Activated naive CD4-positive, alpha-beta T cell (primary cell): Measurements from ENCODE around the gene TDO2.

Experiments
- DNase-seq, 4 experiments: peaks; one replicate each; lab custom pipeline; 2025; lab: John Stamatoyannopoulos, UW

The TDO2 gene

GRCh38 chr4:155954118-155954685, 50.7 kb downstream of the TDO2 start:
- DNase-seq = no peak

DNA sequence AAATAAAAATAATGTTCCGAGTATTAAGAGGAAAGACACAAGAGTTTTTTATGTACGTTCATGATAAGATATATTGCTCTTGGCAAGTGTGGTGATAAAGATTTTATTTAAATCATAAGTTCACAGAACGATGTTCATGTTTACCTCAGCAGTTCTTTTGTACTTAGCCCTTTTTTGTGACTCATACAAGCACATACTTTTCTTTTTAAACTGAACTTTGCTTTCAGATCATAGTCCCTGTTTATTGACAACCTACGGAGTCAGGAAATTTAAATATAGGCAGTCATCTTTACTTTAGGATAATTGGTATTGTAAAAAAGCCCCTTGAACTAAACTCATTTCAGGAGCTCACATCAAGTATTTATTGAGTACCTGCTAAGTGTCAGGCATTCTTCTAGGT, 51.4 kb downstream of the TDO2 start:
- DNase-seq = no peak

- no peak for DNase-seq
These were observed 53.0 kb downstream of the TDO2 start for GRCh38 chr4:155956461-155956860.

DNA sequence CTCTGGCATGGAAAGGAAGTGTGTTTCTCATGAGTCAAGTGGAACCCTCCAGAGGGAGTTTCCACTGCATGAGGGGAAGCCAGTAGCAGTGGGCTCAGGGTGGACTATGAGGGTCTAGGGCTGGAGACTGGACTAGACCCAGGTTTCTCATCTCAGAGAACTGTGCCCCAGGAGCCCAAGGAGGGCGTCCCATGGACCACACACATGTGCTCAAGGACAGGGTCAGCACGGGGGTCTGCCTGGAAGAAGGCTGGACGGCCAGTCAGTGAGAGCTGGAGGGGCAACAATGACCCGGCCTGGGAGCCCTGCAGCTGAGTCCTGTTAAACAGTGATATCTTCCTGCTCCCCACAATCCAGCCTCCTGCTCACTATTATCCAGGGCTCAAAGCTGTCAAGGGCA, 55.9 kb downstream of the TDO2 start:
- no peak for DNase-seq

DNA sequence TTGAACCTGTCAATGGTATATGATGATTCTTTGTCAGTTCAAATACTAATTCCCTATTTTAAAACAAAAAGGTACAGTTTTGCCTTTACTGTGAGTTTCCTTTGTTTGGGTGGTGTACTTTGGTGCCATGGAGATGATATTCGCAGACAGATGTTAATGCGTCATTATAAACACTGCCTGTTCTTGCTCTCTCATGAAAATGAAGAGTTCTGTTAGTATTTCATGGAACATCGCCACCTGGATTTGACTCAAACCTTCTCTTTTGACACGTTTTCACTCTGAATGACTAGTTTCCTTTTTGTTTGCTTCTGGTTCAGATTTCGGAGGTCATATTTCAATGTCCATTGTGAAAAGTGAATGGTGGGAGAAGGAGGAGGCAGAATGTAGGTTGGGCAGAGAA, 57.0 kb downstream of the TDO2 start:
- DNase-seq = no peak

DNA sequence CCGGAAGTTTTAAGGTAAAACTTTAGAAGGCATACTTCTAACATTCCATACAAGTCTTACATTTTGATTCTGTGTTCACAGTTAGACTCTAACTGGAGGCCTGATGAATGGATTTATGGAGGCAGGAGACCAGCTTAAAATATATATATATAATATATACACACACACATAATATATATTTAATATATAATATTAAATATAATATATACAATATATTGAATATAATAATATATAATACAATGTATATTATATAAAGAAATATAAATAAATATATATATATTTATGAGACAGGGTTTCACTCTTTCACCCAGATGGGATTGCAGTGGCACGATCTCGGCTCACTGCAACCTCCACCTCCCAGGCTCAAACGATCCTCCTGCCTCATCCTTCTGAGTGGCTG, 58.1 kb downstream of the TDO2 start:
- no peak for DNase-seq

GRCh38 chr4:155962767-155963166, 59.3 kb downstream of the TDO2 start:
- DNase-seq = no peak

DNA sequence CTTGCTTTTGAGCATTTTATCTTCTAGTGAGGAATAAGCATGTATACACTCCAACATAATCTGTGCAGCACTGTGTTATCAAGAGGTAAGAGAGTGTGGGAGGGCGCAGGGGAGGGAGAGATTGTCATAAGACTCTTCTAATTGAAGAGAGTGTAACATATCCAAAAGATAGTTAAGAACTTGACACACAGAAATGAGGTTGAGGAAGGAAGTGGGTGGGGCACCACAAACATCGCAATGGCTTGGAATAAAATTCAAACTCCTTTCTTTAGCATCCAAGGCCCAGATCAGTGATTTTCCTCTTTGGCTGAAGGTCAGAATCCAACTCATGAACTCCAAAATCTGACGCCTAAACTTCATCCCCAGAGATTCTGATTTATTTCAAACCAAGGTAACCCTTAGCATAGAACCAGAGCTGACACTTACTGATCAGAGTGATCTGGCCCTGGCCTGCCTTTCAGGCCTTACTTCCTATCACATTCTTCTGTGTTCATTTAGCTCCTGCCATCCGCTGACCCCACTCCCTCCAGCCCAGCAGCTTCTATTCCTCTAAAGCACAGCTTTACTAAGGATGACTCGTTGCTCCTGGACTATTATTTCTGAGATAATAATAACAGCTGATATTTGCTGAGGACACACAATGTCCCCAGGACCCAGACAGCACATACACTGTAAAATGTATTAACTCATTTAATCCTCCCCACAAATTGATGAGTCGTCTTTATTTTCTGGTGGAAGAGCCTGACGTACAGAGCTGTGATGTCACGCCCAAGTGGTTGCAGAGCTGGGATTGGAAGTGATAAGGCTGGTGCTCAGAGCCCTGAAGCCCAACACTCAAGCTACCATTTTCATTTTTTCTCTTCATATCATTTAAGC, 60.8 kb downstream of the TDO2 start:
- no peak for DNase-seq

DNA sequence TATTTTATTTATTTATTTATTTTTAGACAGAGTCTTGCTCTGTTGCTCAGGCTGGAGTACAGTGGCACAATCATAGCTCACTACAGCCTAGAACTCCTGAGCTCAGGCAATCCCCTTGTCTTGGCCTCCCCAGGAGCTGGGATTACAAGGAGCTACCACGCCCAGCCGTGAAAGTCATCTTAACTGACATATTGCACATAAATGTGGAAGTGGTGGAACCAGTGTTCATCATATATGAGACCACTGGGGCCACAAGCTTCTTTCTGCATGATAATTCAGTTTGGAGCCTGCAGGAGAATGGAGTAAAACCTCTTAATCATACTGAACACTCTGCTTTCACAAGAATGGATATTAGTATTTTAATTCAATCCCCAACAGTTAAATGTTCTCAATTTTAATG, 62.7 kb downstream of the TDO2 start:
- DNase-seq = no peak

- DNase-seq = no peak
These were observed 63.4 kb downstream of the TDO2 start for GRCh38 chr4:155966731-155967395.
